Activated CD4-positive, alpha-beta T cell treated with anti-CD3 and anti-CD28 coated beads, Interleukin-2, Interleukin-6, amounts not matched to agents 100 ng/mL and 50 ng/mL, durations not matched to agents 16 hours and 8 hours (primary cell): ENCODE data around the gene TMCC3.
"Not testable (repeated sequence)": the region's sequence is repeated elsewhere in the genome, so short reads cannot be mapped to it uniquely, and the experiment has no call there.

Experiments used
- DNase-seq: peaks from one replicate; pipeline ENCODE4 v3.0.0-alpha.2; 2020

The TMCC3 gene

GRCh38 chr12:94596596-94596995 lies 53.8 kb downstream of the TMCC3 start:
- DNase-seq, result no peak

GRCh38 chr12:94595152-94595551 lies 55.2 kb downstream of the TMCC3 start:
- DNase-seq, result no peak

DNA sequence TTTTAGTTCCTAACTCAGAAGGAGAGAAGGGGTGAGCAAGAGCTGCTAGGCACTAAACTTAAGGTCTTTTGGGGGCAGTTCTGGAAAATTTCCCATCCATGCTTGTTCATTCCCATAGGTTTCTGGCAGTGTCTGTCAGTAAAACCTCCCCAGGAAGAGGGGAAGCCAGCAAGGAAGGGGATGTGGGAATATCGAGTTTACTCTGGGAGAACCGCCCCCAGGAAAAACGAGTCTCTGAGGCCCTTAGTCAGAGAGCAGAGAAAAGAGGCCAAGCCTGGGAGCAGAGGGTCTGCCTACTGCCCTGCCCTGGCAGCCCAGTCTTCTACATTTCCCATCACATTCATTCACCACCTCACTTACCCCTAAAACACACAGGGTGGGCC lies 55.9 kb downstream of the TMCC3 start:
- DNase-seq, result no peak

GRCh38 chr12:94593822-94594442 lies 56.4 kb downstream of the TMCC3 start:
- DNase-seq, result no peak

- DNase-seq, result not testable (repeated sequence)
These were observed 57.6 kb downstream of the TMCC3 start for GRCh38 chr12:94592723-94593122.

DNA sequence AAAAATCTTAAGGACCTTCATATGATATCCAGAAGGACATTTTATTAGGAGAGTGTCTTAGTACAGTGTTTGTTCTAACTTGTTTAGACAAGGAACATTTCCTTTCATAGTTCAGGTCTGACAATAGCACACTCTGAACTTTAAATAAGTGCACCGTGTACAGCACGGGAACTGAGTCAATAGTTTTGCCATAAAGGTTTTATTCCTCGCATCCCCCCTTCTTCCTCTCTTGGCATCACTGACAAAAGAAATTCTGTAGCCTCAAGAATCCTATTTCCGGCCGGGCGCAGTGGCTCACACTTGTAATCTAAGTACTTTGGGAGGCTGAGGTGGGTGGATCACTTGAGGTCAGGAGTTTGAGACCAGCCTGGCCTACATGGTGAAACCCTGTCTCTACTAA lies 58.3 kb downstream of the TMCC3 start:
- DNase-seq, result no peak

DNA sequence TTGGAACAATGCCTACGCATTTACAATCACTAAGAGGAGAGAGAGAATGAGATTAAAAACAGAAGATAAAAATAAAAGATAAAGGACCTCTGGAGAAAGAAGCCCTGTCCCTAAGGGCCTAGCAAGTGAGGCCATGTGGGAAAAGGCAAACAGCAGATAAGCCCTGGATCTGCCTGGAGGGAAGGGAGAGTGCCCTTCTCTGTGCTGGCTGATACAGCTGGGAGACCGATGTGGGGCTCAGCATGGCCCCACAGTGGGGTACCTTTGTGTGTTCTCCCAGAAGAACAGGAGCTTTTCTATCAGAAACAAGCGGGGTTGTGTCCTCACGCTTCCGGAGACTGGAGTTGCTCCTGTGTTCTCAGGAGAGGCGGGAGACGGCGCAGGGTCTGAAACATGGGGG lies 59.9 kb downstream of the TMCC3 start:
- DNase-seq, result no peak

GRCh38 chr12:94589591-94590001 lies 60.8 kb downstream of the TMCC3 start:
- no peak for DNase-seq

GRCh38 chr12:94588346-94588745 lies 62.0 kb downstream of the TMCC3 start:
- no peak for DNase-seq

GRCh38 chr12:94587266-94588241 lies 62.8 kb downstream of the TMCC3 start:
- DNase-seq, result no peak

GRCh38 chr12:94586589-94587259 lies 63.6 kb downstream of the TMCC3 start:
- no peak for DNase-seq

DNA sequence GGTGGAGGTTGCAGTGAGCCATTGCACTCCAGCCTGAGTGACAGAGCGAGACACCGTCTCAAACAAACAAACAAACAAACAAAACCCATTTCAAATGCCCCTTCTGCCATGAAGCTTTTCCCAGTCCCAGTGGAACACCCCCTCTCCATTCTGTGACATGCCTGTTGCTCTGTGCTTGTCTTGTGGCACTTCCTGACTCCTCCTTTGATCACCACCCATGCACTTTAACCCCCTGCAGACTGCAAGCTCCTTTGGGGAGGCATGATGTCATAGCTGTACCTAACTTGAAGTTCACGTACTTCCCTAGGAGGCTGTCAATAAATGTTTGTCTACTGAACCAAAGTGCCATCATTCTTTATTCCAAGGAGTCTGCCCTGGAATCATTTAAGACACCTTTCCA lies 64.7 kb downstream of the TMCC3 start:
- DNase-seq, result no peak

DNA sequence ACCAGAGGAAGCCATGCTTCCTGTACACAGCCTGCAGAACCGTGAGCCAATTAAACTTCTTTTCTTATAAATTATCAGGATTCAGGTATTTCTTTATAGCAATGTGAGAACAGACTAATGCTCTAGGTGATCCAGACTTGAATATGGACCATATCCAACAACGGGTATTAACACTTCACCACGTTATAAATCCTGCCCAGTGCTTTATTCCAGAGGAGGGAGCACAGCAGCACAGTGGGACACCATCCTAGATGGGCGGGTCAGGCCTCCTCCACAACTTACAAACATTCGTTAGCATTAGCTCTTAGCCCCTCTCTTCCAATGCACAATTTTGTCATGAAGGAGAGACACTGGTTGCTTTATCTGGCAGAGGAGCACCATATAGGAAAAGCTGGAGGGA lies 66.0 kb downstream of the TMCC3 start:
- DNase-seq, result no peak

DNA sequence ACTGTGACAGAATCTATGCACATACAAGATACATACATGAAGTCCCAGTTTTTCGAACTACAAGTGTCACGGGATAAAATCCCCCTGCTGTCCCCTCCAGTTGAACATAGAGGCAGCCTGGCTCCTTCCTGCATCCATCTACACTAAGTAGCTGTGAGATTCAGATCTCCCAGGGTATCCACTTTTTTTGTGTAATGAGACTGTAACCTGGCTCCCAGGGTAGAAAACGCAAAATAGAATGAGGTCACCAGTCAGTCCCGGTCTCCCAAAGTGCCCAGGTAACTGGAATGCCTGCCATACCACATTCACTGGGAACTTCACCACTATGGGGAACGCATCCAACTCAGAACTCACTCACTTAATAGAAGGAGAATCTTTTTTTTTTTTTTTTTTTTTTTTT lies 67.8 kb downstream of the TMCC3 start:
- no peak for DNase-seq

DNA sequence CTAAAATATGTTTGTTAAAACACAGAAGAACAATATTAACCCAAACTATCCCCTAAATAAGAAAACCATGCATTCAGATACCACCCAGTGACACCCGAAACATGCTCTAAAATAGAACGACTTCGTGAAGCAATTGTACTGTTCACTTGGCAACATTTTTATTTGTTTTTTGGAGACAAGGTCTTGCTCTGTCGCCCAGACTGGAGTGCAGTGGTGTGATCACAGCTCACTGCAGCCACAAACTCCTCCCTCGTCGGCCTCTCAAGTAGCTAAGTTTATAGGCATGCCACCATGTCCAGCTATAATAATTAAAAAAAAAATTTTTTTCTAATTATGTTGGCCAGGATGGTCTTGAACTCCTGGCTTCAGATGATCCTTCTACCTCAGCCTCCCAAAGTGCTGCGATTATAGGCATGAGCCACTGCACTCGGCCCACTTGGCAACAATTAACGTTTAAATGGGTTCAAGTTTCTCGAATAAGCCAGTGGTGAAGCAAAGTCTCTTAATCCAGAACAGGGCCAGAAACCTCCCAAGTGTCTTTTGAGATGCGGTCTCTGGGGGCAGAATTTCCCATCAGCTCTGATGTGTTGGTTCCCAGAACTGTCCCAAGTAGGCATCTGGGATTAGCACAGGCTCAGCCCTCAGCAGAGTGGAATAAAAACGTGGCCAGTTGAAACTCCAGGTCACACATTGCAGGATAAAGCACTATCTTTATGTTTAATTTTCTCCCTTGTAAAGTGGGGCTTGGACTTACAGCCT lies 74.5 kb downstream of the TMCC3 start:
- no peak for DNase-seq

DNA sequence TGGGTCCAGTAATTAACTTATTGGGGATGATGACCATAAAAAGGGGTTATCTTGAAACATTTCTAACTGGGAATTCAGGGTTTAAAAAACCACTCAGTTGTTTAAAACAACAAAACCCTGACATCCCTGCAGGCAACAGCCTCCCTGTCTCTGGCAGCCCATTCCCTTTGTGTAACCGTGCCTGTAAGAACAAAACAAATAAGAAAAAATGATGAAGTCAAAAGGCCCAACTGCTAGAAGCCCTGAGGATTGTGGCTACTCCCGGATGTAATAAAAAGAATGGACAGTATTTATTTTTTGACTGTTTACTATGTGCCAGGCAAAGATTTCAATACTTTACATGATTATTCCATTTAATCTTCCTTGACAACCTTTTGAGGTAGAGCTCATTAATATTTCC lies 75.3 kb downstream of the TMCC3 start:
- no peak for DNase-seq

DNA sequence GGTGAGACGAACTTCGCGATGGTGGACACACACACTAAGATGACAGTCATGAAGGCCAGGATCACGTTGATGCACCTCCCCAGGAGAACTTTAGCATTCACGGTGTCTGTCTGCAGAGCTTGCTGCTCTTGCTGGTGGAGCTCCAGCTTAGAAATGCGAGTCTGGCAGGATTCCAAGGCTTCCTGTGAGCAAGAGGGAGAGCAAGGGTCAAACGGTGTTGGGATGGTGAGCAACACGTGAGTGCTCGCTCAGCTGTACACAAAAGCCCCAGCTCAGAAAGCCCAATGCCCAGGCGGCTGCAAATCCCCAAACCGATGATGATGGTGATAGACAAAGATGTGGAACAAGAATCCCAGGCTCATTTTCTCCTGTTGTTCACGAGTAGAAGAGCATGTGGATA lies 78.8 kb downstream of the TMCC3 start:
- DNase-seq, result no peak

GRCh38 chr12:94570161-94570560 lies 80.2 kb downstream of the TMCC3 start:
- DNase-seq, result no peak

DNA sequence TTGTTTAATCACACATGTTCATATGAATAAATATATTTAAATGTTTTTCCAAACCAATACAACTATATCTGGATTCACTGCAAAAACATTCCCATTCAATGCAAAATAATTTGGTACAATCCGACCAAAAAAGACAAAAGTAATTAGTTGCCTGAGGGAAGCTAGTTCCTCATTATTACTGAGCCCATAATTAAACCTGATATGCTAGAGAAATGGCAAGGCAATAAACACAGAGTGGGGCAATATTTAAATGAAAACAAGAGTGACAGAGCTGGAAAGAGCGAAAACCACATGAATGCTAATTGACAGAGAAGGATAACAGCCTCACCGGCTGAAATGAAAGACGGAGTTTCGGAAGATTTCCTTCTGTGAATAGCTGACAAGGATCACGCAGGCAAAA lies 82.6 kb downstream of the TMCC3 start:
- no peak for DNase-seq

GRCh38 chr12:94566345-94566744 lies 84.0 kb downstream of the TMCC3 start:
- DNase-seq, result no peak

- DNase-seq, result no peak
These were observed 84.7 kb downstream of the TMCC3 start for GRCh38 chr12:94565683-94566082.

DNA sequence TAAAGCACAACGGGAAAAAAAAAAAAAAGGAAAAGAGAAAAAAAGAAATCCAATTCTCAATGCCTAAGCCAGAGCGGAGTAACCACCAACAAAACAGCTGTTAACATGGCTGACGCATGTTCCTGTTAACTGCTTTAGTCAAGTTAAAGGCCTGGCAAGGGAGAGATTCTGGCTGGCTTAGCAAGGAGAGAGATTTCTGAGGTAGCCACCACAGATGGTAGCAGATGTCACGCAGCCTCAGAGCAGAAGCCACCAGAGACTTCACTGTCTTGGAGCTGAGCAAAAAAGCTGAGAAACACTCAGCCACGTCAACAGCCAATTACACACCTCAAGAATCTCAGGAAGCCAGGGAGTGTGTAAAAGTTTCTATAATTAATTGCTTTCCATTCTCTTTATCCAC lies 87.1 kb downstream of the TMCC3 start:
- DNase-seq, result no peak

- DNase-seq, result peak; percentile 11
These were observed 88.4 kb downstream of the TMCC3 start for GRCh38 chr12:94561943-94562411.
